Tibial nerve (tissue), 4 donors: Measurements from ENCODE around the gene LCLAT1. TPM values are rescaled to one million over a fixed set of nuclear protein-coding genes. Genes with fewer than 3 reads are reported as not detected.

Experiments
- DNase-seq, 2 donors: peaks; one replicate each; pipeline ENCODE4 v3.0.0-alpha.2; 2019; ENCODE audit warnings: low spot score in 2 of 2
- H3K27ac ChIP-seq, 4 donors: fragments of 200-600 bp; sonication (generic) in 3 of 4; one replicate each; pipeline ENCODE4 v1.5.1; 2017 to 2019; ENCODE audit warnings: mild to moderate bottlenecking in 1 of 4
- H3K27me3 ChIP-seq, 2 donors: fragments of 200-600 bp; sonication (generic) in 1 of 2; one replicate each; pipeline versions ENCODE4 v1.5.1 to v1.6.0; 2017 to 2019
- H3K36me3 ChIP-seq, 3 donors: fragments of 200-600 bp; sonication (generic); one replicate each; pipeline ENCODE4 v1.5.1; 2018 to 2019
- H3K4me1 ChIP-seq, 4 donors: fragments of 200-600 bp; sonication (generic) in 3 of 4; one replicate each; pipeline ENCODE4 v1.5.1; 2017 to 2019
- H3K4me3 ChIP-seq, 4 donors: fragments of 200-600 bp; sonication (generic) in 3 of 4; one replicate each; pipeline ENCODE4 v1.5.1; 2017 to 2019; ENCODE audit warnings: mild to moderate bottlenecking in 1 of 4, moderate library complexity in 1 of 4
- H3K9me3 ChIP-seq, 4 donors: fragments of 200-600 bp; sonication (generic) in 3 of 4; one replicate each; pipeline ENCODE4 v1.5.1; 2017 to 2019
- EP300 ChIP-seq, 2 donors: sonication (generic); formaldehyde crosslinking; IDR thresholded peaks; one replicate each; pipeline ENCODE4 v1.6.1; 2017; ENCODE audit warnings: antibody characterized with exemption in 2 of 2, mild to moderate bottlenecking in 1 of 2
- POLR2A ChIP-seq, 2 donors: fragments of 450-650 bp; IDR thresholded peaks; one replicate each; pipeline ENCODE4 v1.6.1; 2017; ENCODE audit warnings: antibody characterized with exemption in 2 of 2, mild to moderate bottlenecking in 2 of 2, moderate library complexity in 2 of 2
- WGBS, 2 donors: methylation state at CpG; one replicate each; pipeline ENCODE4 v1.1.5; 2018; 5-methylcytosine and 5-hydroxymethylcytosine counted together
- total RNA-seq, 4 donors: library from RNA; depleted of rRNA; stranded (reverse); fragments of >200 nt; gene quantifications; one replicate each; pipeline ENCODE4 v1.1.0, GENCODE V29; 2016
- TF ChIP-seq, protein P1 (sequence below), 5 experiments: fragments of 200-600 bp in 3 of 5; fragments of 450-650 bp in 2 of 5; sonication (generic) in 3 of 5; IDR thresholded peaks; one replicate each; pipeline ENCODE4 v1.5.1; 2016 to 2019; ENCODE audit warnings: antibody characterized with exemption in 5 of 5, mild to moderate bottlenecking in 3 of 5, moderate library complexity in 2 of 5

Gene LCLAT1
- total RNA-seq, 4 donors from 2014 or later: 8.4 to 15.9 (median 11.8) TPM

DNA sequence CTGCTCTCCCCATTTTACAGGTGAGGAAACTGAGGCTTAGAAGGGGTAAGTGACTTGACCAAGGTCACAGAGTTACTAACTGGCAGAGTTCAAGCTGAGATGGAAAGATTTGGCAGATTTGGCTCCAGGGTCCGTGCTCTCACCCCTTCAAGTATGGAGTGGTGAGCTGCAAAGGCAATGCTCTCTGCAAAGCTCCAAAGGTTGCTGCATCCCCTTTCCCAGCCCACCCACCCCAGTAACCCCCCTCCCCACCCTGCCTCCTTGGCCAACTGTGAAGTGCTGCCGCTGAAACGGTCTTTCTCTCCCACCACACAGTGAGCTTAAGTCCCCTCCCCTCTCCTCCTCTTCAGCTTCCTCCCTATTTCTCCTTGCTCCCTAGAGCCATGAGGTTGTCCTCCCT lies 207.4 kb downstream of the LCLAT1 start:
- Histone ChIP-seq H3K9me3 (no peaks in the 10 kb centered on the region), H3K4me3 (no peak overlapping the region), H3K36me3 (no peaks in the 10 kb centered on the region), H3K27me3 (no peaks in the 10 kb centered on the region), H3K27ac (no peak overlapping the region), H3K4me1 (no peaks in the 10 kb centered on the region)
- WGBS, 2 donors: 78 to 80% methylated on average over 3 of the region's 3 CpGs
- no peak for TF ChIP-seq POLR2A (IDR thresholded peaks at IDR 0.05)
- no peak for TF ChIP-seq EP300 (IDR thresholded peaks at IDR 0.05)
- DNase-seq: no peak

DNA sequence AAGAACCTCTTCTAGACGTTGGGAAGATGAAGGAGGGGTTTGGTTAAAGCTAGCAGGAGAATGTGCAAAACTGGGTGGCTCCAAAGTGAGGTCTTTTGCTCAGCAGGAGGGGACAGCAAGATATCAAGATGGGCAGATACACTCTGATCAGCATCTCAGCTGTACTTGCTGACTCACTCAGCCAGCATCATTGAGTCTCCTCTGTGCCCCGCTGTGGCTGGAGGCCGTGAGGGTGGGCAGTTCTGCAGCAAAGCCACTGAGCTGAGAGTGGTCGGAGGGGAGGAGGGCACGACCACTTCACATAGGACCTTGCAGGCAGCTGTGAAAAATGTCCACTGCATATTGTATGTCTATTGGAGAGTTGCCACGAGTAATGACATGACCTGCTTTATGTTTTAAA lies 208.2 kb downstream of the LCLAT1 start:
- TF ChIP-seq, protein P1, sequence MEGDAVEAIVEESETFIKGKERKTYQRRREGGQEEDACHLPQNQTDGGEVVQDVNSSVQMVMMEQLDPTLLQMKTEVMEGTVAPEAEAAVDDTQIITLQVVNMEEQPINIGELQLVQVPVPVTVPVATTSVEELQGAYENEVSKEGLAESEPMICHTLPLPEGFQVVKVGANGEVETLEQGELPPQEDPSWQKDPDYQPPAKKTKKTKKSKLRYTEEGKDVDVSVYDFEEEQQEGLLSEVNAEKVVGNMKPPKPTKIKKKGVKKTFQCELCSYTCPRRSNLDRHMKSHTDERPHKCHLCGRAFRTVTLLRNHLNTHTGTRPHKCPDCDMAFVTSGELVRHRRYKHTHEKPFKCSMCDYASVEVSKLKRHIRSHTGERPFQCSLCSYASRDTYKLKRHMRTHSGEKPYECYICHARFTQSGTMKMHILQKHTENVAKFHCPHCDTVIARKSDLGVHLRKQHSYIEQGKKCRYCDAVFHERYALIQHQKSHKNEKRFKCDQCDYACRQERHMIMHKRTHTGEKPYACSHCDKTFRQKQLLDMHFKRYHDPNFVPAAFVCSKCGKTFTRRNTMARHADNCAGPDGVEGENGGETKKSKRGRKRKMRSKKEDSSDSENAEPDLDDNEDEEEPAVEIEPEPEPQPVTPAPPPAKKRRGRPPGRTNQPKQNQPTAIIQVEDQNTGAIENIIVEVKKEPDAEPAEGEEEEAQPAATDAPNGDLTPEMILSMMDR (IDR thresholded peaks at IDR 0.05): no peak
- TF ChIP-seq POLR2A (IDR thresholded peaks at IDR 0.05) (no peak), EP300 (IDR thresholded peaks at IDR 0.05) (no peak)
- WGBS, 2 donors: 55 to 64% methylated on average over 6 of the region's 6 CpGs
- DNase-seq: no peak
- Histone ChIP-seq H3K4me1 (no peaks in the 10 kb centered on the region), H3K27me3 (no peaks in the 10 kb centered on the region), H3K4me3 (no peak overlapping the region), H3K9me3 (no peaks in the 10 kb centered on the region), H3K27ac (no peak overlapping the region), H3K36me3 (no peaks in the 10 kb centered on the region)

DNA sequence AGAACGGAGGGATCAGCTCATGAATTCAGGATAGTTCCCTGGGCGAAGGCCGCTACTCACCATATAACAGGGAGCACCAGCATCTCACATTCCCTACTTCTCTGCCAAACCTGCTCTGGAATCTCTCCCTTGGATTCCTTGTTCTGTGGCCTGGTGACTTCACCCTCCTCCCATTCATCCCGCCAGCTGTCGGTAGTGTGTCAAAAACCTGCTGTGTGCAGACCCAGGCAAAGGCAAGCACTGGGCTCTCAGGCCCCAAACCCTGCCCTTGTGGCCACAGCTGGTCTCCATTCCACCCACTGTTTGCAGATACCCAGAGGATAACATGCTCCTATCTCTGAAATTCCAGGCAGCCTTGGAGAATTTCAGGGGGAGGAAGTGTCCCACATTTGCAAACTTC lies 208.6 kb downstream of the LCLAT1 start:
- no peak for TF ChIP-seq EP300 (IDR thresholded peaks at IDR 0.05)
- no peak for TF ChIP-seq POLR2A (IDR thresholded peaks at IDR 0.05)
- TF ChIP-seq, protein P1 (IDR thresholded peaks at IDR 0.05): no peak
- H3K9me3 ChIP-seq: no peaks in the 10 kb centered on the region
- no peaks in the 10 kb centered on the region for H3K27me3 ChIP-seq
- 68 to 74% methylated on average over 5 of the region's 5 CpGs for WGBS, 2 donors
- H3K4me3 ChIP-seq: no peak overlapping the region
- no peak for DNase-seq
- H3K4me1 ChIP-seq: no peaks in the 10 kb centered on the region
- no peak overlapping the region for H3K27ac ChIP-seq
- H3K36me3 ChIP-seq: no peaks in the 10 kb centered on the region

- TF ChIP-seq POLR2A (IDR thresholded peaks at IDR 0.05): no peak
- no peak for TF ChIP-seq EP300 (IDR thresholded peaks at IDR 0.05)
- TF ChIP-seq, protein P1 (IDR thresholded peaks at IDR 0.05): no peak
- Histone ChIP-seq H3K9me3 (no peaks in the 10 kb centered on the region), H3K27me3 (no peaks in the 10 kb centered on the region), H3K27ac (no peak overlapping the region), H3K36me3 (no peaks in the 10 kb centered on the region), H3K4me1 (no peaks in the 10 kb centered on the region), H3K4me3 (no peak overlapping the region)
- 64 to 66% methylated on average over 4 of the region's 4 CpGs for WGBS, 2 donors
- no peak for DNase-seq
Observed at GRCh38 chr2:30656079-30656478, 209.0 kb downstream of the LCLAT1 start.

DNA sequence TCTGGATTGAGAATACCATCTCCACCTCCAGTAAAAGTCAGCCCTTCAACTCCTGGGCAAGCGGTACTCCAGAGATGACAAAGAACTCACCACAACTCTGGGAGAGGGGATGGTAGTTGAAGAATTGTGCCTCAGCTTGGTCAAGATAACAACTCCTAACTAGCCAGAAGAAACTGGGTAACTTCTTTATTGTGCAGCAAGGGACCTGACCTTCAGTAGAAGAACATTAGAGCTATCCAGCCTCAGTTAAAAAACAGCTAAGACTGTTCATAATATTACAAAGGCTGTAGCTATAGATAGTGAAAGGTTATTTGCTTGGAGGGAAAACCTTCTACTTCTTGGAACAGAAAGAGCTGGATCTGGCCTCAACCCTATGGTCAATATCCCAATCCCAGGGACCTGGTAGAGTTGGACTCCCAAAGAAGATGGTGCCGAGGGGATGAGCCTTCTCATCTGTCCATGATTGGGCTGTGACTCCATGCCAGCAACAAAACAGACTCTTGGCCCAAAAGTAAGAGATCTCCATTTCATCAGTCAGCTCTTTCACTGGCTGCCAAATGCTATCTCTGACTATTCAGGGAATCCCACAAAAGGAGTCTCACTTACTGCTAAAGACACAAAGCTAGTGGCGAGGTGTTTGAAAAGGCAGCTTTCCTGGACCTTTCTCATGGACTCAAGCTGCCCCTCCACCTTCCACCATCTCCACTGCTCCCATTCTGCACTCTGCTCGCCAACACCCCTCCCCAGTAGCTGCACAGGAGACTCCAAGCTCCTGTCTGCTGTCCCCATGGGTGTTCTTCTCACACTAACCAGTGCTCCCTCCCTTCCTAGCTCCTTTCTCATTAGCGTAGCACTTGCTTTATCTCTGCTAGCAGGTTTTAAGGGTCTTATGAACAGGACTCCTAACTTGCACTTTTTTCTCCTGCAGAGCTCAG lies 214.4 kb downstream of the LCLAT1 start:
- TF ChIP-seq POLR2A (IDR thresholded peaks at IDR 0.05) (no peak), EP300 (IDR thresholded peaks at IDR 0.05) (no peak)
- TF ChIP-seq, protein P1 (IDR thresholded peaks at IDR 0.05): no peak
- H3K27me3 ChIP-seq: no peaks in the 10 kb centered on the region

More for the DNA sequence above, 214.4 kb downstream of the LCLAT1 start:
- WGBS, 2 donors: 80 to 88% methylated on average over 5 of the region's 5 CpGs
- Histone ChIP-seq H3K9me3 (no peaks in the 10 kb centered on the region), H3K27ac (no peak overlapping the region), H3K36me3 (no peaks in the 10 kb centered on the region), H3K4me3 (no peak overlapping the region), H3K4me1 (no peaks in the 10 kb centered on the region)
- no peak for DNase-seq
